Nephron (organoid): ENCODE data around the gene ADGRD1.

Experiments
- H3K27ac Mint-ChIP-seq, 3 experiments: 2 replicates each; pipeline ENCODE4 v1.8.0; 2020; ENCODE audit warnings: mixed read lengths in 3 of 3, mild to moderate bottlenecking in 2 of 3, moderate library complexity in 1 of 3
- H3K27me3 Mint-ChIP-seq: 2 replicates; pipeline ENCODE4 v1.8.0; 2021; ENCODE audit warnings: low read depth, mild to moderate bottlenecking, moderate library complexity, mixed read lengths
- H3K36me3 Mint-ChIP-seq: 2 replicates; pipeline ENCODE4 v1.8.0; 2020; ENCODE audit warnings: low read depth, mixed read lengths
- H3K4me1 Mint-ChIP-seq: 2 replicates; pipeline ENCODE4 v1.8.0; 2020; ENCODE audit warnings: mixed read lengths
- H3K4me3 Mint-ChIP-seq, 3 experiments: 2 replicates each; pipeline ENCODE4 v1.8.0; 2020; ENCODE audit warnings: mild to moderate bottlenecking in 3 of 3, mixed read lengths in 3 of 3, moderate library complexity in 2 of 3
- H3K9me3 Mint-ChIP-seq: 2 replicates; pipeline ENCODE4 v1.8.0; 2020; ENCODE audit warnings: mixed read lengths
- TF ChIP-seq, protein P1 (sequence below), 3 experiments: fragments of 200-600 bp; sonication (generic); IDR thresholded peaks; one replicate each; pipeline ENCODE4 v1.5.0; 2021; ENCODE audit warnings: antibody characterized with exemption in 3 of 3; ENCODE audit not compliant: unreplicated experiment in 3 of 3

The ADGRD1 gene

GRCh38 chr12:131135311-131135785, 181.6 kb downstream of the ADGRD1 start:
- Mint-ChIP-seq H3K4me3 (no peak overlapping the region), H3K36me3 (no peaks in the 10 kb centered on the region), H3K27me3 (peaks cover 32% of the 10 kb centered on the region), H3K9me3 (no peaks in the 10 kb centered on the region), H3K4me1 (peaks cover 20% of the 10 kb centered on the region), H3K27ac (no peak overlapping the region)
- TF ChIP-seq, protein P1, sequence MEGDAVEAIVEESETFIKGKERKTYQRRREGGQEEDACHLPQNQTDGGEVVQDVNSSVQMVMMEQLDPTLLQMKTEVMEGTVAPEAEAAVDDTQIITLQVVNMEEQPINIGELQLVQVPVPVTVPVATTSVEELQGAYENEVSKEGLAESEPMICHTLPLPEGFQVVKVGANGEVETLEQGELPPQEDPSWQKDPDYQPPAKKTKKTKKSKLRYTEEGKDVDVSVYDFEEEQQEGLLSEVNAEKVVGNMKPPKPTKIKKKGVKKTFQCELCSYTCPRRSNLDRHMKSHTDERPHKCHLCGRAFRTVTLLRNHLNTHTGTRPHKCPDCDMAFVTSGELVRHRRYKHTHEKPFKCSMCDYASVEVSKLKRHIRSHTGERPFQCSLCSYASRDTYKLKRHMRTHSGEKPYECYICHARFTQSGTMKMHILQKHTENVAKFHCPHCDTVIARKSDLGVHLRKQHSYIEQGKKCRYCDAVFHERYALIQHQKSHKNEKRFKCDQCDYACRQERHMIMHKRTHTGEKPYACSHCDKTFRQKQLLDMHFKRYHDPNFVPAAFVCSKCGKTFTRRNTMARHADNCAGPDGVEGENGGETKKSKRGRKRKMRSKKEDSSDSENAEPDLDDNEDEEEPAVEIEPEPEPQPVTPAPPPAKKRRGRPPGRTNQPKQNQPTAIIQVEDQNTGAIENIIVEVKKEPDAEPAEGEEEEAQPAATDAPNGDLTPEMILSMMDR (IDR thresholded peaks at IDR 0.05; ENCODE audit: unreplicated experiment in 3 of 3) = no peak

DNA sequence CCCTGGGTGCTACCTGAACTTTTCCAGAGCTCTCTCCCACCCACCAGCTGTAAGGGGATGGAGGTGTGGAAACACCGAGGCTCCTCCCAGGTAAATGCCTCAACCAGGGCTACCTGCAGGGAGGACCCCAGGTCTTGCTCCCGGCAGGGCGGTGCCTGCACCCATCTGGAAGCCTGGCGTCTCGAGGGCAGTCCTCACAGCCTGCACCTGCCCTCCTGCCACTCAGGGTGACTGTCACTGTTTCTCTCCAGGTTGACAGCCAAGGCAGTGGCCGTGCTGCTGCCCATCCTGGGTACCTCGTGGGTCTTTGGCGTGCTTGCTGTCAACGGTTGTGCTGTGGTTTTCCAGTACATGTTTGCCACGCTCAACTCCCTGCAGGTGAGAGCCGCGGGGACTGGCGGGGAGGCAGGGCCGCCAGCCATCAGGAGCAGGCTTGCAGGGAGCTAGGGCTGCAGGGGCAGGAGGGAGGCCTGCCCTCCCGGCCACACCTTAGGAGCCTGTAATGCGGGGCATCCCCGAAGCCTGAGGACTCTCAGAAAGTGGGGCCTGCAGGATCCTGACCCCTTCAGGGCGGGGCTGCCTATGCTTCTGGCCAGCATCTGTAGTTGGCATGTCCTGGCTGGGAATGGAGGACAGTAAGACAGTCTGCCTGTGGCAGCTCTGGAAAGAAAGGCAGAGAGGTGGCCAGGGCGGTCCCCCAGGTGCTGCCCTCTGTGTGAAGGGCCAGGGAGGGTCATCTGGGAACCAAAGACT, 182.3 kb downstream of the ADGRD1 start:
- H3K27ac Mint-ChIP-seq = no peak overlapping the region
- H3K9me3 Mint-ChIP-seq = no peaks in the 10 kb centered on the region
- TF ChIP-seq, protein P1 (IDR thresholded peaks at IDR 0.05; ENCODE audit: unreplicated experiment in 3 of 3) = no peak
- no peak overlapping the region for H3K4me3 Mint-ChIP-seq
- peaks cover 20% of the 10 kb centered on the region for H3K4me1 Mint-ChIP-seq
- peaks cover 30% of the 10 kb centered on the region for H3K27me3 Mint-ChIP-seq
- no peaks in the 10 kb centered on the region for H3K36me3 Mint-ChIP-seq

GRCh38 chr12:131136539-131136872, 182.8 kb downstream of the ADGRD1 start:
- TF ChIP-seq, protein P1 (IDR thresholded peaks at IDR 0.05; ENCODE audit: unreplicated experiment in 3 of 3) = no peak
- Mint-ChIP-seq H3K27me3 (peaks cover 30% of the 10 kb centered on the region), H3K4me3 (no peak overlapping the region), H3K36me3 (no peaks in the 10 kb centered on the region), H3K9me3 (no peaks in the 10 kb centered on the region), H3K27ac (no peak overlapping the region), H3K4me1 (peaks cover 25% of the 10 kb centered on the region)

DNA sequence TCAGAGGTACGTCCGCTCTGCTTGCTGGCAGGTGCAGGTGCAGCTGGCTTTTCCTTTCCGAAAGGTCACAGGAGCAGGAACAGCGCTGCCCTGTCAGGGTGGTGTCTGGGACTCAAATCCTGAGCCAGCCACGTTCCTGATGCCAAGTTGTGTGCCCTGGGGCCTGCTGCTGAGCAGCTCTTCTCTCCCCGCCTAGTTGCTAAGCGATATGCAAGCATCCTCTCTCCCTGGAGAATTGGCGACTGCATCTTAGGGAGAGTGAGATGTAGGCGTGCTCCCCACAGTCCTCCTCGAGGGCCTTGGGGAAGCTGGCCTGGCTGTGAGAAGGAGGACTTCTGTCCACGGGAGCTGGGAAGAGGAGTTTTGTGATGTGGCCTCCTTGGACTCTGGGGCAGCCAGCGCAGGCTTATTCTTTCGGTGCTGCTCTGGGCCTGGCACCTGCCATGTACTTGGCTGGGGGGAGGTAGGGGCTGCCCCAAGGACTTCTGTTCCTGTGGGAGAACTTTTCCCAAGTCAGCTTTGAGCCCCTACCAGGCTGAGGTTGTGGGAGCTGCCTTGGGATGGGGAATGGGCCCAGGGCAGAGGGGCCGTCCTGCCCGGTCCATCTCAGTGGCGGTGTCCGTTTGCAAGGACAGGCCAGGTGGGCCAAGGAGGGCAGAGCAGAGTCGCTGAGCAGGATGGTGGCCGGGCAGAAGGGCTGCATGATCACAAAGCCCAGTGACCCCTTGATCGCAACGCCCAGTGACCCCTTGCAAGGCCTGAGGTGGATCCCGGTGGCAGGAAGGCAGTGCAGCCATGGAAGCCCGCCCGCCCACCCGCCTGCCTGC, 183.5 kb downstream of the ADGRD1 start:
- TF ChIP-seq, protein P1 (IDR thresholded peaks at IDR 0.05; ENCODE audit: unreplicated experiment in 3 of 3) = no peak
- no peak overlapping the region for H3K4me3 Mint-ChIP-seq
- H3K4me1 Mint-ChIP-seq = peaks cover 21% of the 10 kb centered on the region
- no peaks in the 10 kb centered on the region for H3K36me3 Mint-ChIP-seq
- H3K27ac Mint-ChIP-seq = peak overlapping the region in 1 of 3 experiments; percentile 15
- H3K9me3 Mint-ChIP-seq = no peaks in the 10 kb centered on the region
- peaks cover 26% of the 10 kb centered on the region for H3K27me3 Mint-ChIP-seq

DNA sequence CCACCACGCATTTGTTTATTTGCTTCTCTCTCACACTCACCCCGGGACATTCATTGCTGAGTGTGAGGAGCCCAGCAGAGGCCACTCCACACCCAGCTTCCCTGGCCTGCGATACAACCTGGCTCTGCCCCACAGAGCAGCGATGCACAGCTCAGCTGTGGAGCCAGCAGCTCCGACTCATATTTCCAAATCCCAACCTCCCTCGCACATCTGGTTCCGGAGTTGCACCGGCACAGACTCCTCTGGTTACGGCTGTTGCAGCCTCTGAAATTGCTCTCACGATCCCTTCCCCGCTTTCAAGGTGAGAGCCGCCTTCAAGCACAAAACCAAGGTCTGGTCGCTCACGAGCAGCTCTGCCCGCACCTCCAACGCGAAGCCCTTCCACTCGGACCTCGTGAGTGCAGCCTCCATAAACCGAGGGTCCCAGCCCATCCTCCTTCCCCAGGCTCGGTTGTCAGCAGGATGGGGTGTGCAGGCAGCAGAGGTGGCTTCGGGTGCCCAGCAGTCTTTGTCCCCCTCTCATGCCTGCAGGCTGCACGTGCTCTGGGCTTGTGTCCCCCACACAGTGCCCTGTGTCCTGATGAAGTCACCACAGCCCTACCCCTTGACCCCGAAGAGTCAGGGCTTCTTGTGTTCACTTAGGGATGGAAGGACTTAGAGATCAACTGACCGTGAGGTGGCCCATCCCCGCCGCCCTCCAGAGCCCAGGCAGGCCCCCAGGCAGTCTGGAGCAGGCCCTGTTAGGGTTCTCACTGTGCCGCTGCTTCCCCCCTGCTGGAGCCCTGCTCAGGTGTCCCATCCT, 184.3 kb downstream of the ADGRD1 start:
- Mint-ChIP-seq H3K9me3 (no peaks in the 10 kb centered on the region), H3K27ac (peak overlapping the region in 1 of 3 experiments; percentile 15), H3K4me3 (peak overlapping the region in 2 of 3 experiments; percentile 4 to 9), H3K27me3 (peaks cover 20% of the 10 kb centered on the region), H3K36me3 (no peaks in the 10 kb centered on the region), H3K4me1 (peaks cover 17% of the 10 kb centered on the region)
- TF ChIP-seq, protein P1 (IDR thresholded peaks at IDR 0.05; ENCODE audit: unreplicated experiment in 3 of 3) = peak; percentile 28 to 34 (median 31)
